GM19463 (cell line): ENCODE measurements around the gene GPM6B.
"Not testable (repeated sequence)": the region's sequence is repeated elsewhere in the genome, so short reads cannot be mapped to it uniquely, and the experiment has no call there.

Experiments used
- ATAC-seq: cut with Tn5 transposase; IDR thresholded peaks from one replicate; pipeline ENCODE4 v1.9.1; 2021; ENCODE audit warnings: mild to moderate bottlenecking, moderate library complexity; ENCODE audit not compliant: unreplicated experiment

The GPM6B gene

GRCh38 chrX:13733506-13733905, 83.4 kb downstream of the GPM6B start:
- no peak for ATAC-seq

GRCh38 chrX:13732246-13733067, 84.4 kb downstream of the GPM6B start:
- no peak for ATAC-seq

- ATAC-seq: not testable (repeated sequence)
These were observed 86.4 kb downstream of the GPM6B start for GRCh38 chrX:13730523-13730922.

GRCh38 chrX:13726583-13726982, 90.3 kb downstream of the GPM6B start:
- ATAC-seq: not testable (repeated sequence)

GRCh38 chrX:13724878-13725277, 92.0 kb downstream of the GPM6B start:
- ATAC-seq: not testable (repeated sequence)

GRCh38 chrX:13721819-13722519, 94.9 kb downstream of the GPM6B start:
- no peak for ATAC-seq

GRCh38 chrX:13721371-13721770, 95.5 kb downstream of the GPM6B start:
- ATAC-seq: no peak
